ENCODE data around the gene SLC17A4.

SLC17A4 gene

GRCh38 chr6:25749837-25750236 is 4.7 kb upstream of the SLC17A4 start:
- no peak for DNase-seq (ENCODE audit: low read depth)

- no peak for DNase-seq (ENCODE audit: low read depth)
Measured at GRCh38 chr6:25750906-25751305, 3.6 kb upstream of the SLC17A4 start.

- DNase-seq (ENCODE audit: low read depth): no peak
Measured at GRCh38 chr6:25753079-25753478, 1.5 kb upstream of the SLC17A4 start.

GRCh38 chr6:25755483-25755882 is 941 bp downstream of the SLC17A4 start:
- no peak for DNase-seq (ENCODE audit: low read depth)

GRCh38 chr6:25756382-25757363 is 2.1 kb downstream of the SLC17A4 start:
- DNase-seq (ENCODE audit: low read depth): no peak

GRCh38 chr6:25757936-25758642 is 3.5 kb downstream of the SLC17A4 start:
- no peak for DNase-seq (ENCODE audit: low read depth)

GRCh38 chr6:25764611-25765010 is 10.1 kb downstream of the SLC17A4 start:
- DNase-seq (ENCODE audit: low read depth): no peak

GRCh38 chr6:25768566-25768965 is 14.0 kb downstream of the SLC17A4 start:
- no peak for DNase-seq (ENCODE audit: low read depth)

GRCh38 chr6:25769983-25770382 is 15.4 kb downstream of the SLC17A4 start:
- DNase-seq (ENCODE audit: low read depth): no peak

GRCh38 chr6:25774120-25774715 is 19.7 kb downstream of the SLC17A4 start:
- DNase-seq (ENCODE audit: low read depth): no peak

- DNase-seq (ENCODE audit: low read depth): no peak
Measured at GRCh38 chr6:25777031-25777430, 22.5 kb downstream of the SLC17A4 start.

- no peak for DNase-seq (ENCODE audit: low read depth)
Measured at GRCh38 chr6:25777856-25778649, 23.5 kb downstream of the SLC17A4 start.

- DNase-seq (ENCODE audit: low read depth): no peak
Measured at GRCh38 chr6:25781134-25781533, 26.6 kb downstream of the SLC17A4 start.

- DNase-seq (ENCODE audit: low read depth): no peak
Measured at GRCh38 chr6:25787428-25787827, 32.9 kb downstream of the SLC17A4 start.

- DNase-seq (ENCODE audit: low read depth): peak; percentile 16
Measured at GRCh38 chr6:25788305-25788922, 33.9 kb downstream of the SLC17A4 start.

- DNase-seq (ENCODE audit: low read depth): no peak
Measured at GRCh38 chr6:25789475-25789874, 34.9 kb downstream of the SLC17A4 start.

GRCh38 chr6:25792016-25792415 is 37.5 kb downstream of the SLC17A4 start:
- DNase-seq (ENCODE audit: low read depth): no peak

- no peak for DNase-seq (ENCODE audit: low read depth)
Measured at GRCh38 chr6:25793970-25794369, 39.4 kb downstream of the SLC17A4 start.

- no peak for DNase-seq (ENCODE audit: low read depth)
Measured at GRCh38 chr6:25794784-25795183, 40.2 kb downstream of the SLC17A4 start.

- no peak for DNase-seq (ENCODE audit: low read depth)
Measured at GRCh38 chr6:25801436-25801835, 46.9 kb downstream of the SLC17A4 start.

- DNase-seq (ENCODE audit: low read depth): no peak
Measured at GRCh38 chr6:25804804-25805203, 50.3 kb downstream of the SLC17A4 start.
